ENCODE data around the gene KIAA0825. TPM values are rescaled to one million over a fixed set of nuclear protein-coding genes. Genes with fewer than 3 reads are reported as not detected.

Gene KIAA0825
- total RNA-seq, 1 experiment from 2014 or later, result 1.3 TPM

DNA sequence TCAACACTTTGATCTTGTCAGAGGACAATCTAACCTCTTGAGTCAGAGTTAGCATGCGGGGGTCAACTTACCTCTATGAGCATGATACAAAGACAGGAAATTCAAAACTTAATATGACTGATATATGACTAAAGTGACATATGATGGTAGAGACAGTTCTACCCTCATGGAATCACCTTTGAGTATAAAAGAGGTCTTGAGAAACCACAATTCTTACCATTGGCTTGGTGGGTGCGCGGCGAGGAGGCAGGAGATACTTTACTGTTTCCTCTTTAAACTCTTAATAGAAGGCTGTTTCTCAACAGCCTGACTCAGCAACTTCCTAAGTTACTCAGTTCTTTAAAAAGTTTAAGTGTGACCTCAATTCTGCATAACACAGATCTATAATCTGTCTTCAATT is 372.8 kb downstream of the KIAA0825 start:
- ChIA-PET CTCF (no interaction called here), POLR2A (no interaction called here)
- Mint-ChIP-seq H3K4me3 (no peak overlapping the region), H3K9me3 (no peaks in the 10 kb centered on the region), H3K4me1 (peaks cover 42% of the 10 kb centered on the region), H3K36me3 (no peaks in the 10 kb centered on the region), H3K27me3 (ENCODE audit: low read depth) (no peaks in the 10 kb centered on the region), H3K27ac (no peak overlapping the region)
- no peak for DNase-seq (ENCODE audit: low spot score)
- ATAC-seq, result no peak
- TF ChIP-seq JUN (CRISPR knock-in tag; IDR thresholded peaks at IDR 0.05) (no peak), USF2 (CRISPR knock-in tag; IDR thresholded peaks at IDR 0.05) (no peak), GRHL2 (CRISPR knock-in tag; IDR thresholded peaks at IDR 0.05; ENCODE audit: insufficient replicate concordance, severe bottlenecking) (no peak), TEAD4 (CRISPR knock-in tag; IDR thresholded peaks at IDR 0.05) (no peak), FOXP4 (CRISPR knock-in tag; IDR thresholded peaks at IDR 0.05) (no peak), TEAD1 (CRISPR knock-in tag; IDR thresholded peaks at IDR 0.05) (no peak), SP1 (CRISPR knock-in tag; conservative IDR thresholded peaks at IDR 0.05) (no peak), MLX (CRISPR knock-in tag; IDR thresholded peaks at IDR 0.05) (no peak), AR (CRISPR knock-in tag; IDR thresholded peaks at IDR 0.05) (no peak), NR2C2 (CRISPR knock-in tag; IDR thresholded peaks at IDR 0.05) (no peak), JAZF1 (CRISPR knock-in tag; IDR thresholded peaks at IDR 0.05) (no peak), ZNF396 (CRISPR knock-in tag; IDR thresholded peaks at IDR 0.05; ENCODE audit: borderline replicate concordance) (no peak), AFF4 (CRISPR knock-in tag; IDR thresholded peaks at IDR 0.05; ENCODE audit: borderline replicate concordance) (no peak), PRRX2 (CRISPR knock-in tag; IDR thresholded peaks at IDR 0.05) (no peak), ZNF423 (CRISPR knock-in tag; IDR thresholded peaks at IDR 0.05) (no peak)
- TF ChIP-seq, protein P1, sequence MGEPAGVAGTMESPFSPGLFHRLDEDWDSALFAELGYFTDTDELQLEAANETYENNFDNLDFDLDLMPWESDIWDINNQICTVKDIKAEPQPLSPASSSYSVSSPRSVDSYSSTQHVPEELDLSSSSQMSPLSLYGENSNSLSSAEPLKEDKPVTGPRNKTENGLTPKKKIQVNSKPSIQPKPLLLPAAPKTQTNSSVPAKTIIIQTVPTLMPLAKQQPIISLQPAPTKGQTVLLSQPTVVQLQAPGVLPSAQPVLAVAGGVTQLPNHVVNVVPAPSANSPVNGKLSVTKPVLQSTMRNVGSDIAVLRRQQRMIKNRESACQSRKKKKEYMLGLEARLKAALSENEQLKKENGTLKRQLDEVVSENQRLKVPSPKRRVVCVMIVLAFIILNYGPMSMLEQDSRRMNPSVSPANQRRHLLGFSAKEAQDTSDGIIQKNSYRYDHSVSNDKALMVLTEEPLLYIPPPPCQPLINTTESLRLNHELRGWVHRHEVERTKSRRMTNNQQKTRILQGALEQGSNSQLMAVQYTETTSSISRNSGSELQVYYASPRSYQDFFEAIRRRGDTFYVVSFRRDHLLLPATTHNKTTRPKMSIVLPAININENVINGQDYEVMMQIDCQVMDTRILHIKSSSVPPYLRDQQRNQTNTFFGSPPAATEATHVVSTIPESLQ (CRISPR knock-in tag; IDR thresholded peaks at IDR 0.05), result no peak
